ENCODE data around the gene C22orf23.

GRCh38 chr22:37931893-37932389, 21.5 kb downstream of the C22orf23 start:
- no peak for TF ChIP-seq POLR2AphosphoS5 (IDR thresholded peaks at IDR 0.05)
- no peak for TF ChIP-seq CTCF (IDR thresholded peaks at IDR 0.05)
